BLaER1 treated with 17β-estradiol and CSF1 and Interleukin-3, amounts not matched to agents 10 nM and 100 nM (cell line): ENCODE measurements around the gene CEP131.
A peak's percentile ranks its signal among the peaks of the same experiment; 100 is the strongest.

Experiments
- H3K27ac ChIP-seq, 11 experiments: shearing (Covaris generic); formaldehyde crosslinking; 2 replicates each; pipeline ENCODE4 v1.8.1; 2022
- H3K27me3 ChIP-seq, 11 experiments: shearing (Covaris generic); formaldehyde crosslinking; 2 replicates each; pipeline ENCODE4 v1.8.1; 2022
- H3K36me3 ChIP-seq, 11 experiments: shearing (Covaris generic); formaldehyde crosslinking; 2 replicates each; pipeline ENCODE4 v1.8.1; 2022
- H3K4me1 ChIP-seq, 10 experiments: shearing (Covaris generic); formaldehyde crosslinking; 2 replicates each; pipeline ENCODE4 v1.8.1; 2022
- H3K4me2 ChIP-seq, 11 experiments: shearing (Covaris generic); formaldehyde crosslinking; 2 replicates each; pipeline ENCODE4 v1.8.1; 2022
- H3K4me3 ChIP-seq, 10 experiments: shearing (Covaris generic); formaldehyde crosslinking; 2 replicates each; pipeline ENCODE4 v1.8.1; 2022
- H3K9ac ChIP-seq, 11 experiments: shearing (Covaris generic); formaldehyde crosslinking; 2 replicates each; pipeline ENCODE4 v1.8.1; 2022
- H3K9me3 ChIP-seq, 11 experiments: shearing (Covaris generic); formaldehyde crosslinking; replicated peaks in 1 of 11; 2 replicates each; pipeline ENCODE4 v1.8.1; 2022
- H4K20me1 ChIP-seq, 11 experiments: shearing (Covaris generic); formaldehyde crosslinking; 2 replicates each; pipeline ENCODE4 v1.8.1; 2022
- Cebpa-rat ChIP-seq, 11 experiments: shearing (Covaris generic); IDR thresholded peaks; 2 replicates each; pipeline ENCODE4 v1.8.1; 2022

The CEP131 gene

DNA sequence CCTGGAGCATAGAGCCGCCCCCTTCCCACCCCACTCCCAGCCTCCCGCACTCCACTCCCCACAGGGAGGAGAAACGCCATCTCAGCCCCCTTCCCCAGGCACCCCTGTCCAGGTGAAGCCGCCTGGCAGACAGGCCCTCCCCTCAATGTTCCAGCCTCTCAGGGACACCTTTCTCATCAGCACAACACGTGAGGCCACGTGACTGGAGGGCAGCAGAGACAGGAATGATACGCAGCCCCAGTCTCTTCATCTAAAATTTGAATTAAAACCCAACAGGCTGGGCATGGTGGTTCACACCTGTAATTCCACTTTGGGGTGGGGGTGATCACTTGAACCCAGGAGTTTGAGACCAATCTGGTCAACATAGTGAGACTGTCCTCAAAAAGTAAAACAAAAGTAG is 36.6 kb downstream of the CEP131 start:
- no peak overlapping the region for H3K4me2 ChIP-seq

DNA sequence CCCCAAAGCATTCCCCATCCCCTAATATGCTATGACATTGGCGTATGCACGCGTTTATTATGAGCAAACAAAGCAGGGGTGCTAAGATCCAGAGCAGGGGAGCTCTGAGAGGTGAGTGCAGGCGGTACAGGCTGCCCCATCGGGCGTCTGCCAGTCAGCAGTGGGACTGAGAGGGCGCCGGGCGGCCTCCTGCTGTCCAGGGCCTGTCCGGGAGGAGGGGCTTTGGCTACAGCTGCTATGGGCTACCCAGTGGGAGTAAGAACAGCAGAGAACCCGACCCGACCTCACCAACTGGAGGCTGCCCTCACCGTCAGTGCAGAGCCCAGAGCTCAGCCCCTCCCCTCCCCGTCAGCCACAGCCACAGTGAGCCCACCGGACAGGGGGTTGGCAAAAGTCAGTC is 38.2 kb downstream of the CEP131 start:
- no peak overlapping the region for H3K4me3 ChIP-seq
- no peak overlapping the region for H3K4me2 ChIP-seq
- H3K36me3 ChIP-seq = peaks cover 0 to 16% (median 7%) of the 10 kb centered on the region in 11 experiments; a peak in 9 of 22 replicates
- TF ChIP-seq Cebpa-rat (IDR thresholded peaks at IDR 0.05) = no peak
- H3K27ac ChIP-seq = no peak overlapping the region
- peaks cover 4 to 29% (median 22%) of the 10 kb centered on the region in 10 experiments; a peak in 19 of 20 replicates for H3K4me1 ChIP-seq
- H3K9ac ChIP-seq = no peak overlapping the region
- no peaks in the 10 kb centered on the region for H3K9me3 ChIP-seq
- peaks cover 0 to 40% (median 0%) of the 10 kb centered on the region in 11 experiments; a peak in 6 of 22 replicates for H4K20me1 ChIP-seq
- peaks cover 0 to 6% (median 0%) of the 10 kb centered on the region in 11 experiments; a peak in 4 of 22 replicates for H3K27me3 ChIP-seq

More for the DNA sequence above, 36.6 kb downstream of the CEP131 start:
- TF ChIP-seq Cebpa-rat (IDR thresholded peaks at IDR 0.05) = no peak
- Histone ChIP-seq H3K9me3 (no peaks in the 10 kb centered on the region), H3K36me3 (peaks cover 0 to 33% (median 20%) of the 10 kb centered on the region in 11 experiments; a peak in 11 of 22 replicates), H4K20me1 (peaks cover 0 to 47% (median 0%) of the 10 kb centered on the region in 11 experiments; a peak in 4 of 22 replicates), H3K4me1 (peaks cover 0 to 15% (median 8%) of the 10 kb centered on the region in 10 experiments; a peak in 11 of 20 replicates), H3K27ac (no peak overlapping the region), H3K4me3 (no peak overlapping the region), H3K27me3 (peaks cover 0 to 6% (median 0%) of the 10 kb centered on the region in 11 experiments; a peak in 4 of 22 replicates), H3K9ac (no peak overlapping the region)

DNA sequence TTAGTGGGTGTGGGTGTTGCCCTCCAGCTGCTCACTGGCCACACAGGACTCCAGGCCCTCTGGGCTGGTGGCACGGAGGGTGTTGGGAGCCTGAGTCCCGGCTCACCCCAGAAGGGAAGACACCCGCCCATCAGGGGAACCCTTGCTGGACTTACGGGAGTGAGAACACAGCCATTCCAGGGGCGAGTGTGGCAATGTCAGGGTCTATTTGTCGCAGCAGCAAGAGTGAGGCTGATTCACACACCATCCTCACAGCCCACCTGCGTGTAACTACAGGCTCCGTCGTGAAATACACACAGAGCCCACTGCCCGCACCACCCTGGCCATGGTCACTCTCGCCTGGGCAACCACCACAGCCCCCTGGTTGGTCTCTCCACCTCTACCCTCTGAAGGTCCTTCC is 39.0 kb downstream of the CEP131 start:
- Histone ChIP-seq H3K27ac (no peak overlapping the region), H4K20me1 (peaks cover 0 to 34% (median 0%) of the 10 kb centered on the region in 11 experiments; a peak in 7 of 22 replicates), H3K27me3 (peaks cover 0 to 10% (median 0%) of the 10 kb centered on the region in 11 experiments; a peak in 6 of 22 replicates), H3K9me3 (no peaks in the 10 kb centered on the region), H3K4me1 (peaks cover 11 to 36% (median 29%) of the 10 kb centered on the region in 10 experiments), H3K4me2 (no peak overlapping the region), H3K4me3 (no peak overlapping the region), H3K9ac (no peak overlapping the region), H3K36me3 (peaks cover 0 to 9% (median 0%) of the 10 kb centered on the region in 11 experiments; a peak in 6 of 22 replicates)
- no peak for TF ChIP-seq Cebpa-rat (IDR thresholded peaks at IDR 0.05)

DNA sequence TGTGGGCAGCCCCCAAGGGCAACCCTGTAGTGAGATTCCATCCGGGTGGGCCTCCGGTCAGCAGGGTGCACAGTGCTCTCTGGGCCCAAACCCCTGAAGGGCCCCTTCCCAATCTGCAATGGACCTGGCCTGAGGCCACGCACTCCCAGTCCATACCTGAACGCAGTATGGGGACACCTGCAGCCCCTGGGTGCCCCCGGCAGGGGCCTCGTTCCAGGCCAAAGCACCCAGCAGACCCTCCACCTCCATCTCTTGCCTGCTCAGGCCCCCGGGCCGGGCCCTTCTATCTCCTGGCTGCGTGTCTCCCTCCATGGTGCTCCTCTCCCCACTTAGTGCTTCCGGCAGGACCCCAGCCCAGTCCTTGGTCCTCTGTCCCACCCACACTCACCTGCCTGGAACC is 39.4 kb downstream of the CEP131 start:
- Histone ChIP-seq H4K20me1 (peaks cover 0 to 34% (median 0%) of the 10 kb centered on the region in 11 experiments; a peak in 7 of 22 replicates), H3K4me1 (peaks cover 13 to 41% (median 34%) of the 10 kb centered on the region in 10 experiments), H3K4me2 (no peak overlapping the region), H3K36me3 (peaks cover 0 to 4% (median 0%) of the 10 kb centered on the region in 11 experiments; a peak in 3 of 22 replicates), H3K27me3 (peaks cover 0 to 11% (median 0%) of the 10 kb centered on the region in 11 experiments; a peak in 6 of 22 replicates), H3K9me3 (no peaks in the 10 kb centered on the region), H3K4me3 (no peak overlapping the region), H3K27ac (no peak overlapping the region), H3K9ac (no peak overlapping the region)
- TF ChIP-seq Cebpa-rat (IDR thresholded peaks at IDR 0.05) = no peak

DNA sequence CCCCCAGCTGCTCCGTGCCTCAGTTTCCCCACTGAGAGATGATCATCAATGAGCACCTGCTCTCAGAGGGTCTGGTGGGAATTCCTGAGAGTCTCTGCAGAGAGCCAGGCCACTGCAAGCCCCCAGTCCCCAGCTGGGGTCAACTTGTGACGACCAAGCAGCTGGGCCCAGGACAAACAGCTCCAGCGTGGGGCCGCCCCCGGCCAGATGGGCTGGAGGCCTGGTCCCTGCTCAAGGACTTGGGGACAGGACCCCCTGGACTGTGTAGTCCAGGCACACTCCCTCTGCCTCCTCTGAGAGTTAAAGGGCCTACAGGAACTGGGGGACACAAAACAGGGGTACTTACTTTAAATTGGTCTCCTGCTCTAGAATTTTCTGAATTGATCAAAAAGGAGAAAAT is 40.2 kb downstream of the CEP131 start:
- Histone ChIP-seq H3K4me3 (no peak overlapping the region), H3K4me1 (peaks cover 13 to 39% (median 36%) of the 10 kb centered on the region in 10 experiments), H3K27ac (no peak overlapping the region), H3K27me3 (peaks cover 0 to 11% (median 0%) of the 10 kb centered on the region in 11 experiments; a peak in 6 of 22 replicates), H3K36me3 (no peaks in the 10 kb centered on the region), H3K9me3 (no peaks in the 10 kb centered on the region), H4K20me1 (peaks cover 0 to 34% (median 0%) of the 10 kb centered on the region in 11 experiments; a peak in 7 of 22 replicates), H3K9ac (no peak overlapping the region), H3K4me2 (no peak overlapping the region)
- TF ChIP-seq Cebpa-rat (IDR thresholded peaks at IDR 0.05) = no peak

DNA sequence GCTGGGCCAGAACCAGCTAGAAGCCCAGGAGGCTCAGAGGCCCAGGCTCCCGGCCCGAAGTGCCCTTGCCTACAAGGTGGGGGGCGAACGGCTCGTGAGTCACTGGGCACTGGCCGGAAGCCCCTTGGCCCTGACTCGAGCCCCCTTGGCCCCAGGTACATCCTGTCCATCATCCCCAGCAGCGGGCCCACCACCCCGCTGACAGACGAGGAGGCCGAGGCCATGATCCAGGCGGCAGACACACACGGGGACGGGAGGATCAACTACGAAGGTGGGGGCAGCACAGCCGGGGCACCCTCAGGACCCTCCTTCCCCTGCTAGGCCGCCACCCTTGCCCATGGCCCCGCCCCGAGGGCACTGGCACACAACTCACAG is 41.0 kb downstream of the CEP131 start:
- Histone ChIP-seq H4K20me1 (peaks cover 0 to 31% (median 0%) of the 10 kb centered on the region in 11 experiments; a peak in 6 of 22 replicates), H3K9ac (no peak overlapping the region), H3K4me3 (no peak overlapping the region), H3K4me2 (no peak overlapping the region), H3K9me3 (no peaks in the 10 kb centered on the region), H3K27me3 (peaks cover 0 to 11% (median 0%) of the 10 kb centered on the region in 11 experiments; a peak in 6 of 22 replicates), H3K27ac (no peak overlapping the region), H3K36me3 (no peaks in the 10 kb centered on the region), H3K4me1 (peaks cover 13 to 39% (median 33%) of the 10 kb centered on the region in 10 experiments)
- TF ChIP-seq Cebpa-rat (IDR thresholded peaks at IDR 0.05) = no peak

DNA sequence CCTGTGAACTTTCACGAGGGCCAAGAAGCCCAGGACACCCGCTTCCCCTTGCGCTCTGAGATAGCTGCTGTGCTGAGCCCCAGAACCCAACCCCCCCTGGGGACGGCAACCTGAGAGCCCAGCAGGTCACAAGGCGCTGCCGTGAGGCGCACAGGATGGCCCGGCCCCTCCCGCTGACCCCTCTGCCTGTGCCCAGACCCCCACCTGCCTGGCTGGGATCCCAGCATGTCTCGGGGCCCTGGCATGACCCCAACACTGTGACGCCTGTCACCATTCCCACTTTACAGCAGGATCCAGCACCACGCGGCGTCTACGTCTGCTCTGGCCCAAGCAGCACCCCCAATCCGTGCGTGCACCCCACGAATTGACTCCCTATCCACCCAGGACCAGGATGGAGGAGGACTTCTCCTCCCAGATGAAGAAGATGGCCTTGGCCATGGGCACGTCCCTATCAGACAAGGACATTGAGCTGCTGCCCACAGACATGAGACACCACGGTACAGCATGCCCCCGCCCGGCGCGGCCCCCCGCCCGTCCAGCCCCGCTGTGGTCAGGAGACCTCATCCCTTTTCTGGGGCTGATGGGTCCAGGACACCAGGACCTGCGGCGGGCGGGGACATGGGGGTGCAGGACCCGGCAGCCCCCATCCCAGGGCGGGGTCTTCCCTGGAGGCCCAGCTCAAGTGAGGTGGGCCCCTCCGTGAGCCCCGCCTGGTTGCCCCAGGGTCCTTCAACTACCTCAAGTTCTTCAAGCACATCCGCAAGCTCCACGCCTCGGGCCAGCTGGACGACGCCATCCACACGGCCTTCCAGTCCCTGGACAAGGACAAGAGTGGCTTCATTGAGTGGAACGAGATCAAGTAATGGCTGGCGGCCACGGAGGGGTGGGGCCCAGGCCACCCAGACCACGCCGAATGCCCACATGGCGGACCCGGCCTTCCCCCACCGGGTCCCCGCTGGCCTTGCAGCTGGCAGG is 41.6 kb downstream of the CEP131 start:
- no peak overlapping the region for H3K27ac ChIP-seq
- peaks cover 13 to 39% (median 33%) of the 10 kb centered on the region in 10 experiments for H3K4me1 ChIP-seq
- no peak for TF ChIP-seq Cebpa-rat (IDR thresholded peaks at IDR 0.05)
- peaks cover 0 to 2% (median 0%) of the 10 kb centered on the region in 11 experiments; a peak in 3 of 22 replicates for H3K9me3 ChIP-seq
- peak overlapping the region in 5 of 11 experiments; percentile 80 to 98 (median 89); a peak in 9 of 22 replicates for H3K4me2 ChIP-seq
- peaks cover 0 to 31% (median 0%) of the 10 kb centered on the region in 11 experiments; a peak in 6 of 22 replicates for H4K20me1 ChIP-seq
- no peaks in the 10 kb centered on the region for H3K36me3 ChIP-seq
- peaks cover 0 to 11% (median 0%) of the 10 kb centered on the region in 11 experiments; a peak in 6 of 22 replicates for H3K27me3 ChIP-seq
- H3K9ac ChIP-seq = no peak overlapping the region; a peak in 1 of 22 replicates
- no peak overlapping the region for H3K4me3 ChIP-seq

DNA sequence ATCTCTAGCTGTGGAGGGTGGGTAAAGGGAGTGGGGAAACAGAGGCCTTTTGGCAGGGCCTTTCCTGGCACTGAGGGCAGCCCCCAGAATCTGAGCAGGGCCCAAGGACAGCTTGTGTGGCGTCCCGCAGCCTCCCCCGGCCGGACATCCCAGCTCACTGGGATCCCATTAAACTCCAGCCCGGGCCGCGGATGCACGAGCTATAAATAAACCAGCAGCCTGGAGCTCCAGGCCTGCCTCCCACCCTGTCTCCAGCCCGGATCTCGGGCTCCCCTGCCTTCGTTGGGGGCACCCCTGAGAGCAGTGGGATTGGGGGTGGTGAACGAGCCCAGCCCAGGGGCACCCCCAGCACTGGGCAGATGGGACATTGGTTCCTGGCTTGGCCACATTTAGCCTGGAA is 42.9 kb downstream of the CEP131 start:
- Histone ChIP-seq H3K9ac (peak overlapping the region in 7 of 11 experiments; percentile 4 to 63 (median 30); a peak in 10 of 22 replicates), H4K20me1 (peaks cover 0 to 31% (median 0%) of the 10 kb centered on the region in 11 experiments; a peak in 6 of 22 replicates), H3K27ac (no peak overlapping the region; a peak in 1 of 22 replicates), H3K36me3 (0 out of 22 replicates have a peak, but pooled peaks cover 0 to 5% (median 0%) of the 10 kb centered on the region in 11 experiments), H3K27me3 (peaks cover 0 to 11% (median 0%) of the 10 kb centered on the region in 11 experiments; a peak in 6 of 22 replicates), H3K4me1 (peaks cover 13 to 39% (median 31%) of the 10 kb centered on the region in 10 experiments), H3K4me2 (peak overlapping the region; percentile 33 to 98 (median 81); a peak in 20 of 22 replicates), H3K9me3 (peaks cover 6 to 15% (median 10%) of the 10 kb centered on the region in 11 experiments; a peak in 21 of 22 replicates), H3K4me3 (no peak overlapping the region; a peak in 1 of 20 replicates)
- no peak for TF ChIP-seq Cebpa-rat (IDR thresholded peaks at IDR 0.05)
